ENCODE data around the gene NUDT22.

The NUDT22 gene

DNA sequence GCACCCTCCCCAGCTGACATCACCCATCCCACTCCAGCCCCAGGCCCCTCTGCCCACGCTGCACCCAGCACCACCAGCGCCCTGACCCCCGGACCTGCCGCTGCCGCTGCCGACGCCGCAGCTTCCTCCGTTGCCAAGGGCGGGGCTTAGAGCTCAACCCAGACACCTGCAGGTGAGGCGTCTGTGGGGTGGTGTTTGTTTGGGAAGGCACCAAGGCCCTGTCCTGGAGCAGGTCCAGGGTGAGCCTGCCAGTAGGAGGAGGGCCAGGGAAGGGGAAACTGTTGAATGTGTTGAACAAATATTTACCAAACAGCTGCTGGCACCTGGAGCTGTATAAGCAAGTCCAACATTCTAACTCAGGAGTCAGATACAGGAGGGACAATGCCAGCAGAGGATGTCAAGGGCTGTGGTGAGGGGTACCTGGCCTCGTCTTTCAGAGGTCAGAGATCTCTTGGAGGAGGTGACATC is 11.4 kb downstream of the NUDT22 start:
- DNase-seq (ENCODE audit: low read depth), result no peak
- H3K4me3 ChIP-seq (ENCODE audit: low read depth, low read length), result no peak overlapping the region

GRCh38 chr11:64238076-64238475 is 12.0 kb downstream of the NUDT22 start:
- H3K4me3 ChIP-seq (ENCODE audit: low read depth, low read length), result no peak overlapping the region
- TF ChIP-seq, protein P1, sequence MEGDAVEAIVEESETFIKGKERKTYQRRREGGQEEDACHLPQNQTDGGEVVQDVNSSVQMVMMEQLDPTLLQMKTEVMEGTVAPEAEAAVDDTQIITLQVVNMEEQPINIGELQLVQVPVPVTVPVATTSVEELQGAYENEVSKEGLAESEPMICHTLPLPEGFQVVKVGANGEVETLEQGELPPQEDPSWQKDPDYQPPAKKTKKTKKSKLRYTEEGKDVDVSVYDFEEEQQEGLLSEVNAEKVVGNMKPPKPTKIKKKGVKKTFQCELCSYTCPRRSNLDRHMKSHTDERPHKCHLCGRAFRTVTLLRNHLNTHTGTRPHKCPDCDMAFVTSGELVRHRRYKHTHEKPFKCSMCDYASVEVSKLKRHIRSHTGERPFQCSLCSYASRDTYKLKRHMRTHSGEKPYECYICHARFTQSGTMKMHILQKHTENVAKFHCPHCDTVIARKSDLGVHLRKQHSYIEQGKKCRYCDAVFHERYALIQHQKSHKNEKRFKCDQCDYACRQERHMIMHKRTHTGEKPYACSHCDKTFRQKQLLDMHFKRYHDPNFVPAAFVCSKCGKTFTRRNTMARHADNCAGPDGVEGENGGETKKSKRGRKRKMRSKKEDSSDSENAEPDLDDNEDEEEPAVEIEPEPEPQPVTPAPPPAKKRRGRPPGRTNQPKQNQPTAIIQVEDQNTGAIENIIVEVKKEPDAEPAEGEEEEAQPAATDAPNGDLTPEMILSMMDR (IDR thresholded peaks at IDR 0.05; ENCODE audit: low read depth, low read length, missing control alignments), result no peak
- no peak for DNase-seq (ENCODE audit: low read depth)

More for the DNA sequence above, 11.4 kb downstream of the NUDT22 start:
- TF ChIP-seq, protein P1 (IDR thresholded peaks at IDR 0.05; ENCODE audit: low read depth, low read length, missing control alignments), result no peak

GRCh38 chr11:64238999-64239398 is 12.9 kb downstream of the NUDT22 start:
- TF ChIP-seq, protein P1 (IDR thresholded peaks at IDR 0.05; ENCODE audit: low read depth, low read length, missing control alignments), result no peak
- no peak overlapping the region for H3K4me3 ChIP-seq (ENCODE audit: low read depth, low read length)
- no peak for DNase-seq (ENCODE audit: low read depth)

GRCh38 chr11:64239662-64240434 is 13.8 kb downstream of the NUDT22 start:
- DNase-seq (ENCODE audit: low read depth), result peak; percentile 77
- TF ChIP-seq, protein P1 (IDR thresholded peaks at IDR 0.05; ENCODE audit: low read depth, low read length, missing control alignments), result no peak
- H3K4me3 ChIP-seq (ENCODE audit: low read depth, low read length), result peak overlapping the region; percentile 94

- peak; percentile 87 for DNase-seq (ENCODE audit: low read depth)
- H3K4me3 ChIP-seq (ENCODE audit: low read depth, low read length), result peak within 1 kb of the TSS; percentile 94
- TF ChIP-seq, protein P1 (IDR thresholded peaks at IDR 0.05; ENCODE audit: low read depth, low read length, missing control alignments), result no peak
These were observed 14.6 kb downstream of the NUDT22 start, which contains the start of gene FKBP2 for GRCh38 chr11:64240435-64241240. TSS of gene FKBP2 (plus strand) at chr11:64241095. CDS start at chr11:64242388, 1,293 bp downstream.

- DNase-seq (ENCODE audit: low read depth), result no peak
- H3K4me3 ChIP-seq (ENCODE audit: low read depth, low read length), result peak overlapping the region; percentile 94
- TF ChIP-seq, protein P1 (IDR thresholded peaks at IDR 0.05; ENCODE audit: low read depth, low read length, missing control alignments), result no peak
These were observed 15.1 kb downstream of the NUDT22 start for GRCh38 chr11:64241241-64241490.

Data from GM12864 (cell line).